H1 (cell line): ENCODE results near the gene SAXO1. TPM values are rescaled to one million over a fixed set of nuclear protein-coding genes. Genes with fewer than 3 reads are reported as not detected.
A peak's percentile ranks its signal among the peaks of the same experiment; 100 is the strongest.

Experiments
- CTCF ChIA-PET: fragments of 300-600 bp; sonication (Branson Sonifier 250); formaldehyde crosslinking; loops from one replicate; lab custom pipeline; 2021; ENCODE audit not compliant: partially characterized antibody; lab: Charles Lee
- POLR2A ChIA-PET: fragments of 300-600 bp; sonication (Branson Sonifier 250); formaldehyde crosslinking; loops from one replicate; lab custom pipeline; 2021; ENCODE audit warnings: inconsistent platforms; ENCODE audit not compliant: partially characterized antibody; lab: Charles Lee
- DNase-seq, 2 experiments: peaks; one replicate each; pipeline versions ENCODE4 v3.0.0 to v3.0.0-alpha.2; 2010 to 2022; ENCODE audit warnings: low spot score in 2 of 2, low read depth in 1 of 2, mixed read lengths in 1 of 2
- FAIRE-seq: peaks from 2 replicates; lab custom pipeline; 2011; peaks lifted over from hg19 to GRCh38; lab: Jason Lieb, UNC
- H2AFZ ChIP-seq: 2 replicates; pipeline ENCODE4 v1.8.1; 2012; ENCODE audit warnings: low read length, inconsistent platforms
- H2AK5ac ChIP-seq: 2 replicates; pipeline ENCODE4 v1.6.1; 2013; ENCODE audit warnings: low read depth, low read length
- H2BK120ac ChIP-seq: replicated peaks from 2 replicates; pipeline ENCODE3; 2013; ENCODE audit warnings: low read depth, low read length, inconsistent platforms
- H2BK12ac ChIP-seq: 2 replicates; pipeline ENCODE4 v1.6.1; 2013; ENCODE audit warnings: low read depth, low read length
- H2BK15ac ChIP-seq: 2 replicates; pipeline ENCODE4 v1.6.1; 2013; ENCODE audit warnings: low read length
- H2BK20ac ChIP-seq: 2 replicates; pipeline ENCODE4 v1.6.1; 2013; ENCODE audit warnings: low read length
- H2BK5ac ChIP-seq: 2 replicates; pipeline ENCODE4 v1.6.1; 2013; ENCODE audit warnings: low read depth, low read length
- H3K14ac ChIP-seq: 2 replicates; pipeline ENCODE4 v1.6.1; 2013; ENCODE audit warnings: inconsistent platforms; ENCODE audit not compliant: insufficient read length
- H3K18ac ChIP-seq: 2 replicates; pipeline ENCODE4 v1.6.1; 2013; ENCODE audit warnings: low read length; ENCODE audit errors: extremely low read depth
- H3K23ac ChIP-seq: 2 replicates; pipeline ENCODE4 v1.6.1; 2013; ENCODE audit warnings: inconsistent platforms; ENCODE audit not compliant: insufficient read length
- H3K23me2 ChIP-seq: 2 replicates; pipeline ENCODE4 v1.6.1; 2013; ENCODE audit warnings: low read depth, low read length
- H3K27ac ChIP-seq: 2 replicates; pipeline ENCODE4 v1.6.1; 2011; ENCODE audit warnings: low read depth, low read length, inconsistent platforms
- H3K27me3 ChIP-seq, 4 experiments: replicated peaks in 1 of 4; 1 replicate in 1 of 4; 2 replicates in 3 of 4; pipeline versions ENCODE4 v1.6.1 to v1.8.1; 2011 to 2013; ENCODE audit warnings: low read length in 3 of 4, mild to moderate bottlenecking in 3 of 4, inconsistent platforms in 2 of 4, mixed read lengths in 2 of 4, moderate library complexity in 1 of 4; ENCODE audit not compliant: control insufficient read depth in 3 of 4, insufficient read depth in 3 of 4; ENCODE audit errors: extremely low read depth in 1 of 4
- H3K36me3 ChIP-seq, 4 experiments: 2 replicates each; pipeline versions ENCODE4 v1.6.1 to v1.8.1; 2011 to 2013; ENCODE audit warnings: mild to moderate bottlenecking in 4 of 4, low read length in 3 of 4, moderate library complexity in 2 of 4, control low read depth in 1 of 4, inconsistent platforms in 1 of 4; ENCODE audit not compliant: insufficient read depth in 4 of 4, control insufficient read depth in 2 of 4
- H3K4ac ChIP-seq: replicated peaks from 2 replicates; pipeline ENCODE3; 2013; ENCODE audit warnings: low read length, low read depth, mixed read lengths, inconsistent platforms; ENCODE audit not compliant: insufficient read length
- H3K4me1 ChIP-seq, 4 experiments: replicated peaks in 1 of 4; 1 replicate in 1 of 4; 2 replicates in 3 of 4; pipeline versions ENCODE4 v1.6.1 to v1.8.1; 2011 to 2013; ENCODE audit warnings: low read length in 3 of 4, inconsistent platforms in 2 of 4, mixed read lengths in 1 of 4; ENCODE audit not compliant: insufficient read depth in 4 of 4, control insufficient read depth in 3 of 4
- H3K4me2 ChIP-seq, 2 experiments: 2 replicates each; pipeline versions ENCODE4 v1.6.1 to v1.8.1; 2011 to 2013; ENCODE audit warnings: low read depth in 2 of 2, low read length in 2 of 2, control low read depth in 1 of 2, inconsistent platforms in 1 of 2, mild to moderate bottlenecking in 1 of 2; ENCODE audit not compliant: insufficient read depth in 1 of 2
- H3K4me3 ChIP-seq, 4 experiments: fragments of 200-600, 300-600 bp in 1 of 4; sonication (generic), shearing (Covaris generic), sonication (Bioruptor Twin) in 1 of 4; 2 replicates each; pipeline versions ENCODE4 v1.5.1 to v1.8.1; 2011 to 2016; ENCODE audit warnings: low read length in 4 of 4, low read depth in 3 of 4, control low read depth in 2 of 4, inconsistent platforms in 2 of 4, mild to moderate bottlenecking in 2 of 4, mixed read lengths in 1 of 4, moderate library complexity in 1 of 4; ENCODE audit not compliant: insufficient read depth in 2 of 4; ENCODE audit errors: extremely low read depth in 1 of 4
- H3K56ac ChIP-seq: replicated peaks from 2 replicates; pipeline ENCODE3; 2013; ENCODE audit warnings: low read depth, mild to moderate bottlenecking, mixed read lengths, low read length, inconsistent platforms; ENCODE audit not compliant: insufficient read length
- H3K79me1 ChIP-seq: 2 replicates; pipeline ENCODE4 v1.6.1; 2013; ENCODE audit warnings: low read depth, low read length, control low read depth
- H3K79me2 ChIP-seq, 2 experiments: 2 replicates each; pipeline versions ENCODE4 v1.6.1 to v1.8.1; 2012 to 2013; ENCODE audit warnings: low read length in 2 of 2, mild to moderate bottlenecking in 2 of 2, inconsistent platforms in 1 of 2; ENCODE audit not compliant: insufficient read depth in 2 of 2, control insufficient read depth in 1 of 2
- H3K9ac ChIP-seq, 4 experiments: replicated peaks in 1 of 4; 1 replicate in 1 of 4; 2 replicates in 3 of 4; pipeline versions ENCODE4 v1.6.1 to v1.8.1; 2011 to 2013; ENCODE audit warnings: low read depth in 3 of 4, low read length in 3 of 4, control low read depth in 2 of 4, mild to moderate bottlenecking in 2 of 4, moderate library complexity in 2 of 4, inconsistent platforms in 1 of 4; ENCODE audit errors: extremely low read depth in 1 of 4
- H3K9me3 ChIP-seq, 2 experiments: 2 replicates each; pipeline versions ENCODE4 v1.6.1 to v1.8.1; 2012 to 2013; ENCODE audit warnings: mild to moderate bottlenecking in 2 of 2, moderate library complexity in 2 of 2, control low read depth in 1 of 2, inconsistent platforms in 1 of 2, low read depth in 1 of 2, low read length in 1 of 2, mixed read lengths in 1 of 2; ENCODE audit not compliant: insufficient read depth in 2 of 2
- H4K20me1 ChIP-seq, 2 experiments: replicated peaks in 1 of 2; 2 replicates each; pipeline versions ENCODE3 to v1.8.1; 2011 to 2013; ENCODE audit warnings: inconsistent platforms in 2 of 2, low read length in 2 of 2, mild to moderate bottlenecking in 1 of 2; ENCODE audit not compliant: insufficient read depth in 2 of 2, control insufficient read depth in 1 of 2
- H4K5ac ChIP-seq: 2 replicates; pipeline ENCODE4 v1.6.1; 2013; ENCODE audit warnings: low read length, low read depth, mixed read lengths, inconsistent platforms; ENCODE audit not compliant: insufficient read length
- H4K8ac ChIP-seq: 2 replicates; pipeline ENCODE4 v1.8.0; 2013; ENCODE audit warnings: mild to moderate bottlenecking, moderate library complexity, low read length, inconsistent platforms; ENCODE audit not compliant: insufficient read depth; ENCODE audit errors: extremely low read depth
- H4K91ac ChIP-seq: replicated peaks from 2 replicates; pipeline ENCODE3; 2013; ENCODE audit warnings: low read length, mixed read lengths, inconsistent platforms; ENCODE audit not compliant: insufficient read length
- CBX5 ChIP-seq: fragments of 300-800, 300-1000 bp; sonication (generic); IDR thresholded peaks from 2 replicates; pipeline ENCODE4 v1.7.1; 2016; ENCODE audit warnings: antibody characterized with exemption, low read length, low read depth
- SIN3A ChIP-seq, 2 experiments: IDR thresholded peaks in 1 of 2; conservative IDR thresholded peaks in 1 of 2; 2 replicates each; pipeline ENCODE4 v1.6.1; 2011 to 2012; ENCODE audit warnings: low read length in 2 of 2, improper control_type of control experiment in 1 of 2, low read depth in 1 of 2, mild to moderate bottlenecking in 1 of 2
- WGBS, 2 experiments: shearing (Covaris generic) in 1 of 2; methylation state at CpG; one replicate each; pipeline versions ENCODE4 v1.1.6 to v1.1.7; 2013 to 2015; ENCODE audit warnings: low lambda C conversion rate in 2 of 2, mixed read lengths in 2 of 2, inconsistent platforms in 1 of 2, low coverage in 1 of 2, missing lambda C conversion rate in 1 of 2; ENCODE audit not compliant: insufficient replicate concordance in 2 of 2, insufficient coverage in 1 of 2, insufficient read length in 1 of 2; ENCODE audit errors: extremely low coverage in 1 of 2, missing lambda C conversion rate in 1 of 2; 5-methylcytosine and 5-hydroxymethylcytosine counted together
- polyA plus RNA-seq, 7 experiments: library from polyadenylated mRNA; depleted of rRNA in 3 of 7; stranded (reverse) in 5 of 7; unstranded in 2 of 7; fragments of >200 nt in 5 of 7; fragments of 200-250 nt in 2 of 7; gene quantifications; 1 replicate in 5 of 7; 2 replicates in 1 of 7; 4 replicates in 1 of 7; pipeline versions ENCODE4 v1.2.1 to v1.2.3, GENCODE V29; 2011 to 2013; ENCODE audit warnings: missing spikeins in 2 of 7, mixed read lengths in 2 of 7
- total RNA-seq: library from RNA; stranded (reverse); fragmentation: NEBNext Ultra II Directional; extraction: Animal tissue kit (Norgen Biotek cat#: 25700); gene quantifications from 2 replicates; pipeline ENCODE4 v1.2.1, GENCODE V29; 2021

SAXO1 gene
- total and polyA plus RNA-seq, 2 of the 8 experiments (the other 6 are each of a cell fraction or from before 2014, with no cell fraction given) = 0.11 to 0.20 TPM

DNA sequence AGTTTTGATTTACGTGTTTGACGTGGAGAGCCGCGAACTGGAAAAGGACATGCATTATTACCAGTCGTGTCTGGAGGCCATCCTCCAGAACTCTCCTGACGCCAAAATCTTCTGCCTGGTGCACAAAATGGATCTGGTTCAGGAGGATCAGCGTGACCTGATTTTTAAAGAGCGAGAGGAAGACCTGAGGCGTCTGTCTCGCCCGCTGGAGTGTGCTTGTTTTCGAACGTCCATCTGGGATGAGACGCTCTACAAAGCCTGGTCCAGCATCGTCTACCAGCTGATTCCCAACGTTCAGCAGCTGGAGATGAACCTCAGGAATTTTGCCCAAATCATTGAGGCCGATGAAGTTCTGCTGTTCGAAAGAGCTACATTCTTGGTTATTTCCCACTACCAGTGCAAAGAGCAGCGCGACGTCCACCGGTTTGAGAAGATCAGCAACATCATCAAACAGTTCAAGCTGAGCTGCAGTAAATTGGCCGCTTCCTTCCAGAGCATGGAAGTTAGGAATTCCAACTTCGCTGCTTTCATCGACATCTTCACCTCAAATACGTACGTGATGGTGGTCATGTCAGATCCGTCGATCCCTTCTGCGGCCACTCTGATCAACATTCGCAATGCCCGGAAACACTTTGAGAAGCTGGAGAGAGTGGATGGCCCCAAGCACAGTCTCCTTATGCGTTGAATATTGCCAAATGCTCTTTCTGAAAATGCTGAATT, 17.1 kb upstream of the SAXO1 start:
- Histone ChIP-seq H4K5ac (no peak overlapping the region), H3K27ac (no peak overlapping the region), H3K9ac (peak overlapping the region; percentile 9 to 93 (median 72)), H3K36me3 (no peaks in the 10 kb centered on the region), H2BK12ac (no peak overlapping the region), H3K4ac (no peak overlapping the region), H3K23ac (no peak overlapping the region), H4K20me1 (peaks cover 1 to 10% of the 10 kb centered on the region in 2 experiments), H3K9me3 (no peaks in the 10 kb centered on the region), H3K4me3 (peak overlapping the region; percentile 76 to 92 (median 82)), H4K91ac (no peak overlapping the region), H3K14ac (no peak overlapping the region), H3K18ac (no peak overlapping the region), H2BK120ac (no peak overlapping the region), H2AFZ (peak overlapping the region; percentile 1; the same call in 1 of the 2 replicates), H3K56ac (no peak overlapping the region), H2BK15ac (no peak overlapping the region), H3K27me3 (no peaks in the 10 kb centered on the region), H2BK5ac (no peak overlapping the region), H3K23me2 (peaks cover 13% of the 10 kb centered on the region), H3K79me1 (peaks cover 7% of the 10 kb centered on the region), H3K79me2 (peaks cover 0 to 10% of the 10 kb centered on the region in 2 experiments; a peak in 2 of 4 replicates), H2BK20ac (no peak overlapping the region), H3K4me2 (peak overlapping the region; percentile 99 to 100), H4K8ac (0 out of 2 replicates have a peak overlapping the region, but pooled peaks have one; percentile 81), H2AK5ac (no peak overlapping the region), H3K4me1 (no peaks in the 10 kb centered on the region)
- TF ChIP-seq SIN3A (conservative IDR thresholded peaks at IDR 0.05 in 1 of 2, IDR thresholded peaks at IDR 0.05 in 1 of 2; ENCODE audit: low read depth in 1 of 2, low read length in 2 of 2) (0 out of 4 replicates have a peak, but pooled peaks of 1 of the 2 experiments have one; percentile 47), CBX5 (no peak)
- DNase-seq (no peak), FAIRE-seq (no peak)
- ChIA-PET CTCF (interaction anchor here (0.8 to 1.5 kb wide), 3 partner anchors 35 to 415 kb away, joined by 3 to 4 read pairs (median 4); no protein-coding TSS in a partner anchor), POLR2A (interaction anchor here (0.7 to 3.6 kb wide), 10 partner anchors 12 to 345 kb away, joined by 3 to 12 read pairs (median 5); partner anchors contain the start of gene RPS6)
- WGBS, 2 experiments = 14% methylated on average over 33 of the region's 33 CpGs; no CpG with 5 or more reads in 1 of the 2 experiments
